Measurements from ENCODE around the gene FFAR2. TPM values are rescaled to one million over a fixed set of nuclear protein-coding genes. Genes with fewer than 3 reads are reported as not detected.

FFAR2 gene
- total and polyA plus RNA-seq, 2 donors (not counting 3 experiments of a cell fraction or from before 2014, with no cell fraction given) = not detected

- Histone ChIP-seq H3K4me1 (ENCODE audit: control insufficient read depth, extremely low read depth, insufficient read depth, low read length) (no peaks in the 10 kb centered on the region), H4K20me1 (replicated peaks; ENCODE audit: control insufficient read depth, extremely low read depth, insufficient read depth, low read length) (no peaks in the 10 kb centered on the region), H3K9ac (replicated peaks; ENCODE audit: extremely low read depth, insufficient read depth, low read length) (no peak overlapping the region), H3K4me3 (replicated peaks in 1 of 3; ENCODE audit: insufficient read depth in 1 of 3, low read depth in 1 of 3, low read length in 3 of 3) (no peak overlapping the region), H3K9me1 (replicated peaks; ENCODE audit: control insufficient read depth, extremely low read depth, insufficient read depth, low read length) (no peaks in the 10 kb centered on the region), H3K27me3 (ENCODE audit: control insufficient read depth in 2 of 2, insufficient read depth in 2 of 2, low read length in 2 of 2) (no peaks in the 10 kb centered on the region), H3K27ac (ENCODE audit: insufficient read depth, low read depth, low read length) (no peak overlapping the region), H3K4me2 (ENCODE audit: insufficient read depth, low read length) (no peak overlapping the region), H3K79me2 (ENCODE audit: control insufficient read depth, insufficient read depth, low read length) (no peaks in the 10 kb centered on the region), H2AFZ (ENCODE audit: low read depth, low read length) (no peak overlapping the region), H3K36me3 (ENCODE audit: control insufficient read depth in 2 of 2, extremely low read depth in 1 of 2, insufficient read depth in 2 of 2, low read length in 2 of 2) (no peaks in the 10 kb centered on the region), H3K9me3 (replicated peaks; ENCODE audit: control insufficient read depth, insufficient read depth, low read length) (no peaks in the 10 kb centered on the region)
- no TSS peak for BruUV-seq (replicated peaks)
- dilution Hi-C loops (cut with MboI; ENCODE audit: extremely low pct_ligation_motif_present, low sequenced_read_pairs) = no loop called here
- TF ChIP-seq POLR2A (IDR thresholded peaks at IDR 0.05; ENCODE audit: low read depth, low read length) (no peak), MAX (IDR thresholded peaks at IDR 0.05; ENCODE audit: insufficient read depth, insufficient read length) (no peak), POLR2AphosphoS5 (IDR thresholded peaks at IDR 0.05; ENCODE audit: insufficient read depth, low read depth, low read length) (no peak), MYC (IDR thresholded peaks at IDR 0.05; ENCODE audit: low read depth, low read length) (no peak), FOS (IDR thresholded peaks at IDR 0.05; ENCODE audit: borderline replicate concordance, insufficient read depth, low read length) (no peak), JUN (IDR thresholded peaks at IDR 0.05; ENCODE audit: borderline replicate concordance, insufficient read depth, insufficient read length, low read depth) (no peak), EZH2 (IDR thresholded peaks at IDR 0.05; ENCODE audit: borderline replicate concordance, low read depth, low read length, severe bottlenecking) (no peak), GATA2 (IDR thresholded peaks at IDR 0.05; ENCODE audit: insufficient read depth, insufficient read length, low read depth, low read length) (no peak), CTCF (IDR thresholded peaks at IDR 0.05; ENCODE audit: extremely low read depth in 1 of 2, insufficient read depth in 1 of 2, low read depth in 1 of 2, low read length in 2 of 2) (no peak)
- intact Hi-C loops (cut with micrococcal nuclease) = no loop called here
- ChIA-PET POLR2A (no interaction called here), CTCF (interaction anchor here (3.0 kb wide), 1 partner anchor 11 kb away, joined by 21 read pairs; no protein-coding TSS in a partner anchor)
- FAIRE-seq (no peak), DNase-seq (ENCODE audit: low read depth, low spot score) (no peak)
Measured at GRCh38 chr19:35484252-35485036, 36.4 kb downstream of the FFAR2 start.
